ENCODE results near the gene UBE2D3.

DNA sequence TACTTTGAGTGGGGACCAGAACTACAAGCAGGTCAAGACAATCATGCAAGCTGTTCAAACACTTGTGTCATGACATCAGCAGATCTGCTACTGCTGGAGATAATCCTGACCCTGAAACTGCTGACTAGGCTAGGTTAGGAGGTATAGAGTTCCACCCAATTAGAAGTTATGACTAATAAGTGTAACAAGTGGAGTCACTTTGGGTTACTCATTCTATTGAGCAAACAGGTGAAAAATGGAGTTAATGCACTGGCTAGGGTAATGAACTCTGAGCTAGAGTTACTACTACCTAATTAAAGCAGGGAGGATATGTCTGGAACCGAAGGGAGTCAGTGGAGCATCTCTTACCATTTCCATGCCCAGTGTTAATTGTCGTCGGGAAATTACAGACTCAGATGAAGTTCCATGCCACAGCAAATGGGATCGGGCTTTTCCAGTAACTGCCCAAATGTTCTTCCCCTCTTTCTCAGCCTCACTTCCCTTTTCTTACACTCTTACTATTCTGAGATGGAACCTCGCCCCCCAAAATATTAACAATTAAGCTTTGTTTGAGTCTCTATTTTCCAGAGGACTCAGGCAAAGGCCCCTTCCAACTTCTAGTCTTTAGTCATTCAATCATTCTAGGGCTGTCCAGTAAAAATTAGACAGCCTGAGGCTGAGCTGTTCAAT, 46.7 kb downstream of the UBE2D3 start:
- TF ChIP-seq, protein P1, sequence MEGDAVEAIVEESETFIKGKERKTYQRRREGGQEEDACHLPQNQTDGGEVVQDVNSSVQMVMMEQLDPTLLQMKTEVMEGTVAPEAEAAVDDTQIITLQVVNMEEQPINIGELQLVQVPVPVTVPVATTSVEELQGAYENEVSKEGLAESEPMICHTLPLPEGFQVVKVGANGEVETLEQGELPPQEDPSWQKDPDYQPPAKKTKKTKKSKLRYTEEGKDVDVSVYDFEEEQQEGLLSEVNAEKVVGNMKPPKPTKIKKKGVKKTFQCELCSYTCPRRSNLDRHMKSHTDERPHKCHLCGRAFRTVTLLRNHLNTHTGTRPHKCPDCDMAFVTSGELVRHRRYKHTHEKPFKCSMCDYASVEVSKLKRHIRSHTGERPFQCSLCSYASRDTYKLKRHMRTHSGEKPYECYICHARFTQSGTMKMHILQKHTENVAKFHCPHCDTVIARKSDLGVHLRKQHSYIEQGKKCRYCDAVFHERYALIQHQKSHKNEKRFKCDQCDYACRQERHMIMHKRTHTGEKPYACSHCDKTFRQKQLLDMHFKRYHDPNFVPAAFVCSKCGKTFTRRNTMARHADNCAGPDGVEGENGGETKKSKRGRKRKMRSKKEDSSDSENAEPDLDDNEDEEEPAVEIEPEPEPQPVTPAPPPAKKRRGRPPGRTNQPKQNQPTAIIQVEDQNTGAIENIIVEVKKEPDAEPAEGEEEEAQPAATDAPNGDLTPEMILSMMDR (IDR thresholded peaks at IDR 0.05; ENCODE audit: low read length), result no peak
- TF ChIP-seq EZH2 (optimal IDR thresholded peaks at IDR 0.05; ENCODE audit: low read depth, low read length) (no peak), EZH2phosphoT487 (IDR thresholded peaks at IDR 0.05; ENCODE audit: low read length) (no peak)
